Caco-2 (cell line): ENCODE measurements around the gene COA1. TPM values are rescaled to one million over a fixed set of nuclear protein-coding genes. Genes with fewer than 3 reads are reported as not detected.
A peak's percentile ranks its signal among the peaks of the same experiment; 100 is the strongest.

Experiments
- BruUV-seq: library from RNA; stranded (reverse); fragments of 400-500 nt; replicated peaks from 2 replicates; lab custom pipeline; 2021; lab: Mats Ljungman, UMichigan
- CTCF ChIA-PET: fragments of 300-600 bp; sonication (Branson Sonifier 250); formaldehyde crosslinking; loops from one replicate; lab custom pipeline; 2022; ENCODE audit warnings: antibody characterized with exemption; lab: Charles Lee
- POLR2A ChIA-PET: fragments of 300-600 bp; sonication (Branson Sonifier 250); formaldehyde crosslinking; loops from one replicate; lab custom pipeline; 2022; ENCODE audit warnings: antibody characterized with exemption; lab: Charles Lee
- DNase-seq, 2 experiments: peaks; one replicate each; pipeline versions ENCODE4 v3.0.0 to v3.0.0-alpha.2; 2020 to 2022
- H3K27me3 ChIP-seq: replicated peaks from 2 replicates; pipeline ENCODE4 v1.6.0; 2011; ENCODE audit warnings: low read length; ENCODE audit not compliant: control insufficient read depth, insufficient read depth
- H3K36me3 ChIP-seq: 2 replicates; pipeline ENCODE4 v1.5.1; 2011; ENCODE audit warnings: low read length; ENCODE audit not compliant: control insufficient read depth, insufficient read depth
- H3K4me1 ChIP-seq: fragments of 250-450 bp; sonication (Bioruptor Pico); 2 replicates; pipeline ENCODE4 v1.5.1; 2020; ENCODE audit warnings: mild to moderate bottlenecking
- H3K4me3 ChIP-seq: 2 replicates; pipeline ENCODE4 v1.5.1; 2011; ENCODE audit warnings: low read depth, mild to moderate bottlenecking, control low read depth, low read length
- H3K9me3 ChIP-seq: fragments of 250-450 bp; sonication (Bioruptor Pico); 2 replicates; pipeline ENCODE4 v1.5.1; 2020; ENCODE audit warnings: mild to moderate bottlenecking, moderate library complexity
- H3K27ac Mint-ChIP-seq: one replicate; pipeline ENCODE4 v1.8.0; 2022; ENCODE audit warnings: mixed read lengths; ENCODE audit not compliant: unreplicated experiment
- H3K27me3 Mint-ChIP-seq: one replicate; pipeline ENCODE4 v1.8.0; 2022; ENCODE audit warnings: mixed read lengths; ENCODE audit not compliant: insufficient read depth, unreplicated experiment
- H3K36me3 Mint-ChIP-seq: one replicate; pipeline ENCODE4 v1.8.0; 2022; ENCODE audit warnings: mild to moderate bottlenecking, mixed read lengths; ENCODE audit not compliant: insufficient read depth, unreplicated experiment
- H3K4me1 Mint-ChIP-seq: one replicate; pipeline ENCODE4 v1.8.0; 2022; ENCODE audit warnings: low read depth, mixed read lengths; ENCODE audit not compliant: unreplicated experiment
- H3K4me3 Mint-ChIP-seq: one replicate; pipeline ENCODE4 v1.8.0; 2022; ENCODE audit warnings: mild to moderate bottlenecking, moderate library complexity, mixed read lengths; ENCODE audit not compliant: unreplicated experiment
- H3K9me3 Mint-ChIP-seq: one replicate; pipeline ENCODE4 v1.8.0; 2022; ENCODE audit warnings: mixed read lengths; ENCODE audit not compliant: unreplicated experiment
- intact Hi-C: fragments of 100-400 bp; cut with micrococcal nuclease; formaldehyde crosslinking; loops from one replicate; pipeline ENCODE4 v1.10.0; 2022; ENCODE audit not compliant: unreplicated experiment
- total RNA-seq: library from RNA; stranded (reverse); gene quantifications from 2 replicates; pipeline ENCODE4 v1.2.3, GENCODE V29; 2022
- TF ChIP-seq, protein P1 (sequence below), 2 experiments: fragments of 200-600 bp in 1 of 2; IDR thresholded peaks; 1 replicate in 1 of 2; 2 replicates in 1 of 2; pipeline versions ENCODE4 v1.5.1 to v1.8.0; 2011 to 2022; ENCODE audit warnings: antibody characterized with exemption in 1 of 2, control low read depth in 1 of 2, inconsistent platforms in 1 of 2, low read depth in 1 of 2, low read length in 1 of 2, mild to moderate bottlenecking in 1 of 2, moderate library complexity in 1 of 2; ENCODE audit not compliant: insufficient read depth in 1 of 2, severe bottlenecking in 1 of 2, unreplicated experiment in 1 of 2

The COA1 gene
- total RNA-seq, 1 experiment from 2014 or later: 94.7 TPM

- Mint-ChIP-seq H3K27ac (peak overlapping the region; percentile 61), H3K4me3 (no peak overlapping the region), H3K36me3 (peaks cover 63% of the 10 kb centered on the region), H3K9me3 (no peaks in the 10 kb centered on the region), H3K4me1 (no peaks in the 10 kb centered on the region), H3K27me3 (no peaks in the 10 kb centered on the region)
- Histone ChIP-seq H3K4me3 (no peak overlapping the region), H3K27me3 (no peaks in the 10 kb centered on the region), H3K36me3 (no peaks in the 10 kb centered on the region; the same call in 1 of the 2 replicates), H3K9me3 (no peaks in the 10 kb centered on the region), H3K4me1 (no peaks in the 10 kb centered on the region)
- TF ChIP-seq, protein P1, sequence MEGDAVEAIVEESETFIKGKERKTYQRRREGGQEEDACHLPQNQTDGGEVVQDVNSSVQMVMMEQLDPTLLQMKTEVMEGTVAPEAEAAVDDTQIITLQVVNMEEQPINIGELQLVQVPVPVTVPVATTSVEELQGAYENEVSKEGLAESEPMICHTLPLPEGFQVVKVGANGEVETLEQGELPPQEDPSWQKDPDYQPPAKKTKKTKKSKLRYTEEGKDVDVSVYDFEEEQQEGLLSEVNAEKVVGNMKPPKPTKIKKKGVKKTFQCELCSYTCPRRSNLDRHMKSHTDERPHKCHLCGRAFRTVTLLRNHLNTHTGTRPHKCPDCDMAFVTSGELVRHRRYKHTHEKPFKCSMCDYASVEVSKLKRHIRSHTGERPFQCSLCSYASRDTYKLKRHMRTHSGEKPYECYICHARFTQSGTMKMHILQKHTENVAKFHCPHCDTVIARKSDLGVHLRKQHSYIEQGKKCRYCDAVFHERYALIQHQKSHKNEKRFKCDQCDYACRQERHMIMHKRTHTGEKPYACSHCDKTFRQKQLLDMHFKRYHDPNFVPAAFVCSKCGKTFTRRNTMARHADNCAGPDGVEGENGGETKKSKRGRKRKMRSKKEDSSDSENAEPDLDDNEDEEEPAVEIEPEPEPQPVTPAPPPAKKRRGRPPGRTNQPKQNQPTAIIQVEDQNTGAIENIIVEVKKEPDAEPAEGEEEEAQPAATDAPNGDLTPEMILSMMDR (IDR thresholded peaks at IDR 0.05; ENCODE audit: insufficient read depth in 1 of 2, low read depth in 1 of 2, low read length in 1 of 2, severe bottlenecking in 1 of 2, unreplicated experiment in 1 of 2): no peak
- DNase-seq: no peak
- intact Hi-C loops: loop anchor here (10.0 kb wide), 1 partner anchor 192 kb away; no protein-coding TSS in a partner anchor
- no TSS peak for BruUV-seq
- POLR2A ChIA-PET: no interaction called here
- CTCF ChIA-PET: no interaction called here
Measured at GRCh38 chr7:43642897-43643630, 86.3 kb downstream of the COA1 start.

- peaks cover 69% of the 10 kb centered on the region for H3K36me3 Mint-ChIP-seq
- CTCF ChIA-PET: interaction anchor here (1.4 to 2.3 kb wide), 2 partner anchors 58 to 60 kb away, joined by 5 to 7 read pairs; partner anchors contain the start of gene STK17A
Measured at GRCh38 chr7:43640679-43641078, 88.6 kb downstream of the COA1 start.

More at GRCh38 chr7:43640679-43641078, 88.6 kb downstream of the COA1 start:
- BruUV-seq: no TSS peak
- Mint-ChIP-seq H3K4me3 (no peak overlapping the region), H3K9me3 (no peaks in the 10 kb centered on the region), H3K27me3 (no peaks in the 10 kb centered on the region), H3K27ac (no peak overlapping the region), H3K4me1 (peaks cover 7% of the 10 kb centered on the region)
- Histone ChIP-seq H3K9me3 (no peaks in the 10 kb centered on the region), H3K36me3 (peaks cover 5% of the 10 kb centered on the region; the same call in 1 of the 2 replicates), H3K4me1 (no peaks in the 10 kb centered on the region), H3K27me3 (no peaks in the 10 kb centered on the region), H3K4me3 (no peak overlapping the region)
- intact Hi-C loops: loop anchor here (10.0 kb wide), 1 partner anchor 194 kb away; no protein-coding TSS in a partner anchor
- TF ChIP-seq, protein P1 (IDR thresholded peaks at IDR 0.05; ENCODE audit: insufficient read depth in 1 of 2, low read depth in 1 of 2, low read length in 1 of 2, severe bottlenecking in 1 of 2, unreplicated experiment in 1 of 2): no peak
- no peak for DNase-seq
- POLR2A ChIA-PET: interaction anchor here (0.7 kb wide), 1 partner anchor 724 kb away, joined by 10 read pairs; no protein-coding TSS in a partner anchor
